Duodenal mucosa (tissue), 2 donors: ENCODE results near the gene CHCHD3.

ENCODE experiments used
- H3K27ac ChIP-seq: one replicate; pipeline ENCODE4 v1.7.0; 2013; ENCODE audit warnings: low read depth, low read length
- H3K27me3 ChIP-seq, 2 donors: one replicate each; pipeline ENCODE4 v1.7.0; 2013; ENCODE audit warnings: low read length in 2 of 2, control low read depth in 1 of 2; ENCODE audit not compliant: insufficient read depth in 2 of 2, control insufficient read depth in 1 of 2
- H3K36me3 ChIP-seq, 2 donors: one replicate each; pipeline ENCODE4 v1.7.0; 2013; ENCODE audit warnings: low read length in 2 of 2, control low read depth in 1 of 2; ENCODE audit not compliant: insufficient read depth in 2 of 2, control insufficient read depth in 1 of 2
- H3K4me1 ChIP-seq, 2 donors: one replicate each; pipeline ENCODE4 v1.7.0; 2013; ENCODE audit warnings: low read length in 2 of 2, control low read depth in 1 of 2; ENCODE audit not compliant: insufficient read depth in 2 of 2, control insufficient read depth in 1 of 2
- H3K4me3 ChIP-seq, 2 donors: one replicate each; pipeline ENCODE4 v1.7.0; 2013; ENCODE audit warnings: low read length in 2 of 2, low read depth in 1 of 2
- H3K9ac ChIP-seq, 2 donors: one replicate each; pipeline ENCODE4 v1.7.0; 2013; ENCODE audit warnings: low read length in 2 of 2, low read depth in 1 of 2
- H3K9me3 ChIP-seq, 2 donors: one replicate each; pipeline ENCODE4 v1.7.0; 2013; ENCODE audit warnings: low read length in 2 of 2, control low read depth in 1 of 2; ENCODE audit not compliant: control insufficient read depth in 1 of 2

Gene CHCHD3

GRCh38 chr7:132755538-132756483, 326.1 kb downstream of the CHCHD3 start:
- Histone ChIP-seq H3K27ac (no peak overlapping the region), H3K27me3 (peaks cover 2 to 3% of the 10 kb centered on the region in 2 donors), H3K9me3 (no peaks in the 10 kb centered on the region), H3K4me1 (no peaks in the 10 kb centered on the region), H3K36me3 (no peaks in the 10 kb centered on the region), H3K4me3 (no peak overlapping the region), H3K9ac (no peak overlapping the region)

DNA sequence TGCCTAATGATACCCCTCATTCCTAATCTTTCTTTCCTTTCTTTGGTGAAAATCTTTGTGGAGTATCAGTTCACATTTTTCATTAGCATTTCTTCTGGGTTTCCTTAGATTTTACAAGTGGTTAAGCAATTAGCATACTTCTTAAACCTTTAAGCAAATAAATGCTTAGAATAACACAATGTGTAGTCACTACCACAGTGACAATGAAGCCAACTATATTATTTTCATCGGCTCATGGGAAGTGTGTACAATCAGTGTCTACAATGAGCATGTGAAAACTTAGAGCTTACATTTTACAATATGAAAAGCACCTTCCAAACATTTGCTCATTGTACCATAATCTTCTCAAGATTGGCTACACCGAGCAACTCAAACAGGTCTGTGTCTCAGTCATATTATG, 329.5 kb downstream of the CHCHD3 start:
- Histone ChIP-seq H3K4me3 (no peak overlapping the region), H3K9ac (no peak overlapping the region), H3K4me1 (no peaks in the 10 kb centered on the region), H3K9me3 (no peaks in the 10 kb centered on the region), H3K27me3 (peaks cover 8 to 9% of the 10 kb centered on the region in 2 donors), H3K27ac (no peak overlapping the region), H3K36me3 (no peaks in the 10 kb centered on the region)

DNA sequence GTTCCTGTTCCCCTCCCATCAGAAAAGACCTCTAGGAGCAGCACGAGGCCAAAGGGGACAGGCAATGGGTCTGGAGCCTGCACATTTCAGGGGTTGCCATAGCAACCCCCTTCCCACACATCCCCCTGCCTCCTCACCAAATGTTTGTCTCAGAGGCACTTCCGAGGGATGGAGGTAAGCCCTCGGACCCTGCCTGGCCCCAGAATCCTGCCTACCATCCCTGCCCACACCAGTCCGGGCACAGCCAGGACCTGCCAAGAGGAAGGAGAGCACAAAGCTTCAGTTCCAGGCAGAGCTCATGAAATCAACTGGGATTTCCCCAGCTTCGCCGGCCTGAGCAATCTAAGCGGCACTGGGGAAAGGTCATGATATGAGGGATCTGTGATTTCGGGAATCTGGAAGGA, 330.6 kb downstream of the CHCHD3 start:
- Histone ChIP-seq H3K27me3 (peaks cover 8 to 9% of the 10 kb centered on the region in 2 donors), H3K36me3 (no peaks in the 10 kb centered on the region), H3K27ac (no peak overlapping the region), H3K9ac (no peak overlapping the region), H3K4me1 (no peaks in the 10 kb centered on the region), H3K9me3 (no peaks in the 10 kb centered on the region), H3K4me3 (no peak overlapping the region)

GRCh38 chr7:132750530-132751217, 331.2 kb downstream of the CHCHD3 start:
- no peak overlapping the region for H3K27ac ChIP-seq

DNA sequence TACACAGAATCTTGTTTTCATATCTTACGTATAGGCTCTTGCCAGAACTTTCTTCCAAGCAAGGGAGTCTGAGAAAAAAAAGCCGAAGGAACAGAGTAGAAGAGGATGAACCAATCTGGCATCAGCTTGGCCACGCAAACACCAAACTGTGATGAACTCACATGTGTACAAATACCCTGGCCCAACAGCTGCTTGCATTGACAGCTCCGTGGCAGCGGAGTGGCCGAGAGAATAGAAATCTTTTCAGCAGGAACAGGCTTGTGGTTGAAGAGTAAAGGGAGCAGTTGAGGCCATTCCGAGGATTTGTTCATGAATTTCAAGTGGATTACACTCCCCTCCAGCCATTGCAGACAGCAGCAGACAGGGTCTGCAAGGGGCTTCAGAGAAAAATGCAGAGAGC, 331.8 kb downstream of the CHCHD3 start:
- H3K27me3 ChIP-seq = peaks cover 8 to 9% of the 10 kb centered on the region in 2 donors
- H3K27ac ChIP-seq = no peak overlapping the region
- no peaks in the 10 kb centered on the region for H3K4me1 ChIP-seq
- H3K4me3 ChIP-seq = no peak overlapping the region
- H3K9me3 ChIP-seq = no peaks in the 10 kb centered on the region
- H3K36me3 ChIP-seq = no peaks in the 10 kb centered on the region
- H3K9ac ChIP-seq = no peak overlapping the region

More at GRCh38 chr7:132750530-132751217, 331.2 kb downstream of the CHCHD3 start:
- no peak overlapping the region for H3K4me3 ChIP-seq
- no peaks in the 10 kb centered on the region for H3K9me3 ChIP-seq
- H3K27me3 ChIP-seq = peaks cover 8 to 9% of the 10 kb centered on the region in 2 donors
- H3K4me1 ChIP-seq = no peaks in the 10 kb centered on the region
- no peak overlapping the region for H3K9ac ChIP-seq
- no peaks in the 10 kb centered on the region for H3K36me3 ChIP-seq

DNA sequence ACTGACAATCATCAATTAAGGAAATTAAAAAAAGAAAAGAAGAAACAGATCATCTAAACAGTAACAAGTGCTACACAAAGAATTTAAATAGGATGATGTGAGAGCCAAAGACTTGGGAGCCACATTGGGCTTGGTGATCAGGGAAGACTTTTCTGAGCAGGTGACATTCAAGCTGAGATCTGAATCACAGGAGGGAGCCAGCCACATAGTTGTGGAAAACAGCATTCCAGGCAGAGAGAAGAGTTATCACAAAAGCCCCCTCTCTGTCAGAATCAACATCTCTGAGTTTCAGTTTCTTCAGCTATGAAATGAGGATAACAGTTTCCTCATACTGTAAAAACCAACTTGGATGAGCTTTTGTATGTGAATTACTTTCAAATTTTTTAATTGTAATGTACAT, 336.4 kb downstream of the CHCHD3 start:
- H3K4me1 ChIP-seq = no peaks in the 10 kb centered on the region
- H3K9ac ChIP-seq = no peak overlapping the region
- no peak overlapping the region for H3K4me3 ChIP-seq
- peaks cover 4 to 6% of the 10 kb centered on the region in 2 donors for H3K27me3 ChIP-seq
- no peaks in the 10 kb centered on the region for H3K36me3 ChIP-seq
- H3K27ac ChIP-seq = no peak overlapping the region
- no peaks in the 10 kb centered on the region for H3K9me3 ChIP-seq

- no peak overlapping the region for H3K27ac ChIP-seq
- no peaks in the 10 kb centered on the region for H3K9me3 ChIP-seq
- H3K36me3 ChIP-seq = no peaks in the 10 kb centered on the region
- peaks cover 1 to 3% of the 10 kb centered on the region in 2 donors for H3K27me3 ChIP-seq
- no peaks in the 10 kb centered on the region for H3K4me1 ChIP-seq
- no peak overlapping the region for H3K4me3 ChIP-seq
- no peak overlapping the region for H3K9ac ChIP-seq
Observed at GRCh38 chr7:132743974-132744373, 337.9 kb downstream of the CHCHD3 start.

DNA sequence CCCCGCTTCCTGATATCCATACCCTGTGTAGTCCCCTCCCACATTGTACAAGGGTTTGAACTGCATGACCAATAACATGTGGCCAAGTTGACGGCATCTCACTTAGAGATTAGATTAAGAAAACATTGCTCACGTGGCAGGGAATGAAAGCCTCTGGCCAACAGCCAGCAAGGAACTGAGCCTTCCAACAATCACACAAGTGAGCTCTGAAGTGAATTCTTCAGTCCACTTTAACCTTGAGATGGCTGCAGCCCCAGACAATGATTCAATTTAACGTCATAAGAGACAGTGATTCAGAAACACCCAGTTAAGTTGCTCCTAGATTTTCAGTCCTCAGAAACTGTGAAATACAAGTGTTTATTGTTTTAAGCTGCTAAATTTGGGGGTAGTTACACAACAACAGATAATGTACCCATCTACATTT, 339.7 kb downstream of the CHCHD3 start:
- H3K4me3 ChIP-seq = no peak overlapping the region
- no peaks in the 10 kb centered on the region for H3K27me3 ChIP-seq
- no peaks in the 10 kb centered on the region for H3K36me3 ChIP-seq
- no peak overlapping the region for H3K9ac ChIP-seq
- H3K27ac ChIP-seq = no peak overlapping the region
- H3K4me1 ChIP-seq = no peaks in the 10 kb centered on the region
- H3K9me3 ChIP-seq = no peaks in the 10 kb centered on the region

- Histone ChIP-seq H3K27ac (no peak overlapping the region), H3K4me1 (no peaks in the 10 kb centered on the region), H3K27me3 (no peaks in the 10 kb centered on the region), H3K9ac (no peak overlapping the region), H3K36me3 (no peaks in the 10 kb centered on the region), H3K4me3 (no peak overlapping the region), H3K9me3 (no peaks in the 10 kb centered on the region)
Observed at GRCh38 chr7:132740176-132740575, 341.7 kb downstream of the CHCHD3 start.

- no peak overlapping the region for H3K27ac ChIP-seq
Observed at GRCh38 chr7:132739271-132739955, 342.5 kb downstream of the CHCHD3 start.

More at GRCh38 chr7:132739271-132739955, 342.5 kb downstream of the CHCHD3 start:
- Histone ChIP-seq H3K4me1 (no peaks in the 10 kb centered on the region), H3K9me3 (no peaks in the 10 kb centered on the region), H3K36me3 (no peaks in the 10 kb centered on the region), H3K4me3 (no peak overlapping the region), H3K27me3 (no peaks in the 10 kb centered on the region), H3K9ac (no peak overlapping the region)
